ENCODE data around the gene JSRP1.

Gene JSRP1

GRCh38 chr19:2246014-2246620 lies 10.1 kb downstream of the JSRP1 start:
- DNase-seq: no peak

GRCh38 chr19:2245273-2245672 lies 10.9 kb downstream of the JSRP1 start:
- no peak for DNase-seq

GRCh38 chr19:2244486-2244885 lies 11.7 kb downstream of the JSRP1 start:
- no peak for DNase-seq

- DNase-seq: no peak
These were observed 12.1 kb downstream of the JSRP1 start for GRCh38 chr19:2244125-2244411.

GRCh38 chr19:2243274-2244124 lies 12.7 kb downstream of the JSRP1 start:
- DNase-seq: no peak

- DNase-seq: no peak
These were observed 13.4 kb downstream of the JSRP1 start for GRCh38 chr19:2242816-2243215.

- no peak for DNase-seq
These were observed 14.1 kb downstream of the JSRP1 start for GRCh38 chr19:2242092-2242537.

GRCh38 chr19:2240881-2241760 lies 15.1 kb downstream of the JSRP1 start:
- no peak for DNase-seq

- peak; percentile 42 to 66 for DNase-seq
These were observed 16.1 kb downstream of the JSRP1 start for GRCh38 chr19:2239771-2240770.

GRCh38 chr19:2239173-2239572 lies 17.0 kb downstream of the JSRP1 start:
- no peak for DNase-seq

GRCh38 chr19:2237869-2238153 lies 18.4 kb downstream of the JSRP1 start:
- no peak for DNase-seq

GRCh38 chr19:2237051-2237868 lies 19.0 kb downstream of the JSRP1 start:
- no peak for DNase-seq

- DNase-seq: peak; percentile 98
These were observed 19.7 kb downstream of the JSRP1 start, which contains the start of the genes PLEKHJ1 and SF3A2 for GRCh38 chr19:2236314-2237050. PLEKHJ1 (minus strand) TSS chr19:2236329; CDS start chr19:2236248, 81 bp downstream. SF3A2 (plus strand) TSS chr19:2236824; CDS start chr19:2243419, 6,595 bp downstream.

- DNase-seq: no peak
These were observed 20.2 kb downstream of the JSRP1 start for GRCh38 chr19:2236064-2236313.

- no peak for DNase-seq
These were observed 20.7 kb downstream of the JSRP1 start for GRCh38 chr19:2235381-2236063.

GRCh38 chr19:2234996-2235380 lies 21.2 kb downstream of the JSRP1 start:
- no peak for DNase-seq

GRCh38 chr19:2233601-2234280 lies 22.5 kb downstream of the JSRP1 start:
- no peak for DNase-seq

- no peak for DNase-seq
These were observed 23.7 kb downstream of the JSRP1 start for GRCh38 chr19:2232286-2233151.
